CMK (cell line): Measurements from ENCODE around the gene BCL7C.
"Not testable (repeated sequence)": the region's sequence is repeated elsewhere in the genome, so short reads cannot be mapped to it uniquely, and the experiment has no call there.

Experiments
- DNase-seq: peaks from one replicate; pipeline ENCODE4 v3.0.0-alpha.2; 2010; ENCODE audit warnings: low read depth

The BCL7C gene

DNA sequence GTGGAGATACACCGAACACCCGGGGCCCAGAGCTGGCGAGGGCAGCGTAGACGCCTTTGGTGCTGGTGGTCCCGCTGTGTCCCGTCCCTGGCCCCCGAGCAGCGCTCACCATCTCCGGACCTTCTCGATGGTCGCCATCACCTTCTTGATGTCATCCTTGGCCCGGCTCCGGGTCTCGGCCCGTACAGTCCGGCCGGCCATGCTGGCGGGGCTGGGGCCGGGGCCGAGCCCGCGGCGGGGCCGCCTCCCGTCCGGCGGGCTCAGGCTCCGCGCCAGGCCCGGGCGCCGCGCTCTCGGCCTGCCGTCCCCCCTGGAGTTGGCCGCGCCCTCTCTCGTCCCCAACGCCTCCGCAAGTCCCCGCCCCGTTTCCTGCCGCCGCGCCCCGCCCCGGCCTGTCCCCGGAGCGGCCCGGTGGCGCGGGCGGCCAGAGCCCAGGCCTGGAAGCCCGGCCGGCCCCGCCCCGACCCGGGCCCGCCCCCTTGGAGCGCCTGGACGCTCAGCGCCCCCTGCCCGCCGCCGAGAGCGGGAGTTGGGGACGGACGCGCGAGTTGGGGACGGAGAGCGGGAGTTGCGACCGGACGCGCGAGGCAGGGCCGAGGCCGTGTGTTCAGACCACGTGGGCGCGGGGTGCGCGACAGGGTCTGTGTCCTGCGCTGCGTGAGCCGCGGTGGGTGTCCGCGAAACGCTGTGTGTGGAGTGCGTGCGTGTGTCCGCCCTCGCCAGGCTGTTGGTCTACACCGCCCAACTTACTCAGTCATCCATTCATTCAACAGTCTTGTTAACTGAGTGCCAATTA, at the start of gene BCL7C:
BCL7C (minus strand) TSS at position 334 of the 796 bp plus-strand sequence; CDS start at position 201, 133 bp downstream.
- peak; percentile 83 for DNase-seq

DNA sequence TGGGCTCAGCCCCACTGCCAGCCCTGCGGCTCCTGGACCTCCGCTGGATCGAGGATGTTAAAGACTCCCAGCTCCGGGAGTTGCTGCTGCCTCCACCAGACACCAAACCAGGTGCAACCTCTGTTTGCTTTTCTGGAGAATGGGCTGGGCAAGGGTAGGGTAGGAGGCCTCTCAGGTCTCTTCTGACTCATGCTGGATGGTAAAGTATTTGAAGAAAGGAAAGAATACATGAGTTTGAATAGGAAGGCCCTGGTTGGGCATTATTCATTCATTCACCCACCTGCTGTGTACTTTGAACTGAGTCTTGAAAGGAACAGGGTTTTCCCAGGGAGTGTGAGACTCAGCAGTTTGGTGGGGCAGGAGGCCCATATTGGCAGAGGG, 48.5 kb upstream of the BCL7C start:
- no peak for DNase-seq

DNA sequence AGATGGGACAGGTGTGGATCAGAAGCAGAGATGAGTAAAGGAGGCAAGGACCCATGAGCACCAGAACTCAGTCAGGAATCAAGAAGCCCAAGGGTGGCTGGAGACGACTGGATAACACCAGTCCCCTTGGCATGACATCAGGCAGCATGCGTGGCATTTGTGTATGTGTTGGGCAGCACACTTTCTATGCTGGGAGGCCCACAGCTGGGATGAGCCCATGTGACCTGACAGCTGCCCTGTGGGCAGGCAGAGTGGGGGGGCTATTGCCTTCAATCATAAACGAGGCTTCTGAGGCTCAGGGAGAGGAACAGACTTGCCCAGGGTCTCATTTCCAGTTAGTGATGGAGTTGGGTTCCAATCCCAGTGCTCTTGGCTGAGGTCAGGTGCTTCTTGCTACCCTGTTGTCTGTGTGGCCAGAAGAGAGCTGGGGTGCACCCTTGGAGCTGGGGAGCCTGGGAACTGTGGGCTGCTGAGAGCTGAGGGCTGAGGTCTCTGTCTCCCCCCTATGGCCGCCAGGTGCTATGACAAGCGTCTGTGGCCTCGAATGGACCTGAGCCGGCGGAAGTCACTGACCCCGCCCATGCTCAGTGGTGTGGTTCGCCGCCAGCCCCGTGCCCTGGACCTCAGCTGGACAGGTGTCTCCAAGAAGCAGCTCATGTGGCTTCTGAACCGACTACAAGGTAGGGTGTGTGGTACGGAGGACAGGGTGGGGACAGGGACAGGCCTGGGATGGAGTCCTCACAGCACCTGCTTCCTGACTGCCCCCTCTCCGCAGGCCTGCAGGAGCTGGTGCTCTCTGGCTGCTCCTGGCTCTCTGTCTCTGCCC, 47.9 kb upstream of the BCL7C start:
- DNase-seq, result no peak

DNA sequence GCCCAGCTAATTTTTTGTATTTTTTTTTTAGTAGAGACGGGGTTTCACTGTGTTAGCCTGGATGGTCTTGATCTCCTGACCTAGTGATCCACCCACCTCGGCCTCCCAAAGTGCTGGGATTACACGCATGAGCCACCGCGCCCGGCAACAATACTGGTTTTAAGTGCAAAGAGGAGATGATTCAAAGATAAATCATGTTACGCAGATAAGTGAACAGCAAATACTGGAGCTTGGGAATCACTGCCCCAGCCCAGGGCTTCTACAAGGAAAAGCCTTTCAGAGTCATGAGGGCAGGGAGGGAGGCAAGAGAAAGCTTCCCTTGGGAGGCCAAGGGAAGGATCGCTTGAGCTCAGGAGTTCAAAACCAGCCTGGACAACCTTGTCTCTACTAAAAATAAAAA, 45.7 kb upstream of the BCL7C start:
- not testable (repeated sequence) for DNase-seq

DNA sequence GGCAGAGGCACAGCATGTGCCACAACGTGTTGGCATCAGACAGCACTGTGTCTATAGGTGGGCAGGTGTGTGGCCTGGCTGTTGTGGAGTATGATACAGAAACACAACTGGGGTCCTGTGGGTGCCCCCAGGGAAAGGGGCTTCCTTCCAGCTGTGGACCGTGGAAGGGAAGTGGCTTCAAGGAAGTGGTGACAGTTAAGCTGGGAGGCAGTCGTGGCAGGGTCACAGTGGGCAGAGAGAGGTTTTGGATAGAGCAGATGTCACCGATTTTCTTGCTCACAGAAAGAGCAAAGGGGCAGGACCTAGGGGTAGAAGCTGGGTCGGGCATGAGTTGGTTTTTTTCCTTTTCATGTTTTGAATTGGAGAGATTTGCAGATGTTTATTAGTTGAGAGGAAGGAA, 43.8 kb upstream of the BCL7C start:
- DNase-seq, result no peak

DNA sequence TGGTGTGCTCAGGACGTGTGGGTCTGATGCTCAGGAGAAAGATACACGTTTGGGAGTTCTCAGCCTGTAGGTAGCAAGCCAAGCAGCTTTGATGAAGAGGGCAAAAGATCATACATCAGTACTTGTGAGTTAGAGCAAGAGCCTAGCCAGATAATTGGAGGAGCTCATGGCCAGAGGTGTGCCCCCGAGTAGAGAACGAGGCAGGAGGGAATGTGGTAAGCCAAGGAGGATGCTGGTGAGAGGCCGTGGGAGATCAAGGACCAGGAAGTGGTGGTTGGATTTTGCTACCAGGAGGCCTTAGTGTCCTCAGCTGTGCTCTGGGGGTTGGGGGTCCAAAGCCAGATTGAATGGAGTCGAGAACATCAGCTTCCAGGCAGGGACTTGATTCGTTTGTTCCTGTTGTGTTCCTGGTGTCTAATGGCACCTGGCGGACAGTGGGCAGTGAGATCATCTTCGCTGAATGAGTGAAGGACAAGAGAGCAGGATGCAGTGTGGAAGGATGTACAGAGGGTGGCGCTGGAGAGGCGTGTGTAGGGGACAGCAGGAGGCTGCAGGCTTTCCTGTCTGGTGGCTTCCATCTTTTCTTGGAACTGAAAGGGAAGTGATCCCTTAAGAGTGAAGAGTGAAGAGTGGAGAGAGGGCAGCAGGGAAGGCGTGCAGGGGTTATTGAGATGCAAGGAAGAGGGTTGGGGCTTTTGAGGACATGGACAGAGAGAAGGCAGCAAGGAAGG, 41.1 kb upstream of the BCL7C start:
- no peak for DNase-seq

DNA sequence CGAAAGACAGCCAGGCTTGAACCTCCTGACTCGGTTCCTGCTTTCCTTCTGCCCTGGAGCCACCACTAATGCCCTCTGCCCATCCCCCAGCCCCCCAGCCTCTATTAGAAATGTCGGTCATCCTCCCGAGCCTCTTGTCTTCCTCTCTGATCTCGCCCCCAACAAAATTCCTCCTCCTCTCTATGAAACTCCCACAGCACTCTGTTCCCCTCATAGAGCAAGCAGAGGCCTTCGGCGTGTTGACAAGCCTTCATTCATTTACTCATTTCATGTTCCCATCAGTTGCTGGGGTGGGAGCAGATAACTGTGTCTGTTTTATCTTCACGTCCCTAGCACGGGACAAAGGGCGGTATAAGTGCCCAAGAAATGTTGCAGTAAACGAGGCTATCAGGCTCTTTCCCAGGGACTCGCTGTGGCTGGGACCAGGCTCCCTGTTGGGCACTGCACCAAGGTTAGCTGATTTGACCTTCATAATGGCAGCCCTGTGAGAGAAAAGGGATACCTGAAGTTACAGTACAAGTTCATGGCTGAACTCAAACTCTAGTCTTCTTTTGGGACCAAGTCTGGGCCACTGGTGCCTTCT, 37.3 kb upstream of the BCL7C start:
- no peak for DNase-seq

DNA sequence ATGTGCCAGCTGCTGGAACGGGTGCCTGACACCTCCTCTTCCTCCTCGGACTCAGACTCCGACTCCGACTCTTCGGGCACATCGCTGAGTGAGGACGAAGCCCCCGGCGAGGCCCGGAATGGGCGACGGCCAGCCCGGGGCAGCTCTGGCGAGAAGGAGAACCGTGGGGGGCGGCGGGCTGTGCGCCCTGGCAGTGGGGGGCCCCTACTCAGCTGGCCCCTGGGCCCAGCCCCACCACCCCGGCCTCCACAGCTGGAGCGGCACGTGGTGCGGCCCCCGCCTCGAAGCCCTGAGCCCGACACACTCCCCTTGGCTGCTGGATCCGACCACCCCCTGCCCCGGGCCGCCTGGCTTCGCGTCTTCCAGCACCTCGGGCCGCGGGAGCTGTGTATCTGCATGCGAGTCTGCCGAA, 36.3 kb upstream of the BCL7C start:
- DNase-seq, result no peak

DNA sequence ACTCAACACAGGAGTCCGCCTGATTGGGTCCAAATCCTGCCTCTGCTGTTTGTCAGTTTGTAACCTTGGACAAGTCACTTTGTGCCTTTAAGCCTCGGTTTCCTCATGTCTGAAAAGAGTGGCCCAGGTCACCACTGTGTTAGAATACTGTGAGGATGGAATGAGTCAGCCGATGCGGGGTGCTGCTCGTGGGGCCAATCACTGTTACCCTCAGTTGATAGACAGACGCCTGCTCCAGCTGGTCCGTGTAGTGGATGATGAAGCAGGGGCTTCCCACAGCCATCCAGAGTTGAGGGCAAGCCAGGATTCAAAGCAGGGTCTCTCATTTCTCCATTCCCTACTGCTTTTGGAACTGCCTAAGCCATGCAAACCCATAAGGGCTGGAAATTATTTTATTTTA, 35.3 kb upstream of the BCL7C start:
- DNase-seq, result no peak

DNA sequence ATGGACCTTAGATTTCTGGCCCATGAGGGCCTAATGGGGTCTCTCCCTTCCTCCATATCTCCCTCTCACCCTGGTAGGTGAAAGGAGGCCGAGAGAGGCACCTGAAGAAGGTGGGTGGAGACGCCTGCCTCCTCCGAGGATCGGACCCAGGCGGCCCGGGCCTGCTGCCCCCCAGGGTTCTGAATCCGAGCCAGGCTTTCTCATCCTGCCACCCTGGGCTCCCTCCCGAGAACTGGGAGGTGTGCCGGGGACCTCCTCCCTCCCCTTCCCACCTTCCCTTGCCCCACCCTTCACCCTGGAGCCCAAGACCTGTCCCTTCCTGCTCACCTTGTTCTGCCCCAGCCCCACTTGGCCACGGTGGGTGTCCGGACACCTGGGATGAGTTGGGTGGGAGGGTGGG, 34.5 kb upstream of the BCL7C start:
- no peak for DNase-seq

DNA sequence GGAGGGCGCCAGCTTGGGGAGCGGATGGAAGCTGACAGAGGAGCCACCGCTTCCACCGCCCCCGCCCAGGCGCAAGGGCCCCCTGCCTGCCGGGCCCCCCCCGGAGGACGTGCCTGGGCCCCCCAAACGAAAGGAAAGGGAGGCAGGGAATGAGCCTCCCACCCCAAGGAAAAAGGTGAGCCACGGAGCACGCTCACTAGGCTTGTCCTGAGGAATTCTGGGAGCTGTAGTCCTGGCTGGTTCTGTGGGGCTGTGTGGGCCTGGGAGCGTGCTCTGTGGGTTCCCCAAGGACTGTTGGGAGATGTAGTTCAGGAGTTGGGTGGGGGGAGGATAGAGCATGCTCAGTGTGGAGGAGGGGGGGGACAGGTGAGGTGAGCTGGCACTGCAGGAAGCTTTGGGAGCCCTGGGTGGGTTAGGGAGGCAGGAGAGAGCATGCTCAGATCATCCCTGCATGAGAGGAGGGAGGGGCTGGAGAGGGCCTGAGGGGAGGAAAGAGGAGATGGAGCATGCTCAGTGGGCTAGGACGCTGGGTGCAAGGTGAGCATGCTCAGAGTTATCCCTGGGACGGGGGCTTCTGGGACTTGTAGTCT, 34.0 kb upstream of the BCL7C start:
- DNase-seq, result no peak

DNA sequence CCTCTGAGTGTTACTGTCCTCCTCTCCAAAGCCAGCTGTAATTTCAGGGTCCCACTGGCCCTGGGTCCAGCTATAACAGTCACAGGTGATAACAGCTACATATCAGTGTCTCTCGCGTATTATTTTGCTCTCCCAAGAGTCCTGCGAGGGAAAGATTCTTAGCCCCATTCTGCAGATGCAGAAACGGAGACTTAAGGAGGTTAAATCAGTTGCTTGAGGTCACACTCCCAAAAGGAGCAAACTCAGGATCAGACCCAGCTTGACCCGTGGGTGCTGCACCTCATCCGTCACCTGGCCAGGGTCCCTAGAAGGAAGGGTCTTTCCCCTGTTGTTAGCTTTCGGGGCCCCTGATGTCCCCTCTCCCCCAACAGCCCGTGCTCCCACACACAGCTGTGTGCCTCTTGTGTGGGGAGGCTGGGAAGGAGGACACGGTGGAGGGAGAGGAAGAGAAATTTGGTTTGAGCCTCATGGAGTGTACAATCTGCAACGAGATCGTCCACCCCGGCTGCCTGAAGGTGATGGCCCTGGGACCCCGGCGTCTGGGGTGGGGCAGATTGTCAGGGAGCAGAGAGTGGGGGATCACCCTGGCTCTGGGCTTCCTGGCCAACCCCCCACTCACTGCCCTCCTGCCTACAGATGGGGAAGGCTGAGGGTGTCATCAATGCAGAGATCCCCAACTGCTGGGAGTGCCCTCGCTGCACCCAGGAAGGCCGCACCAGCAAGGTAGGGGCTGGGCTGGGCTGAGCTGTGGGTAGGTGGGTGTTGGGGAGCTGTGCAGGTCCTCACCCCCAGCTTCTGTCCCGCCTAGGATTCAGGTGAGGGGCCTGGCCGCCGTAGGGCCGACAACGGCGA, 33.3 kb upstream of the BCL7C start:
- no peak for DNase-seq

DNA sequence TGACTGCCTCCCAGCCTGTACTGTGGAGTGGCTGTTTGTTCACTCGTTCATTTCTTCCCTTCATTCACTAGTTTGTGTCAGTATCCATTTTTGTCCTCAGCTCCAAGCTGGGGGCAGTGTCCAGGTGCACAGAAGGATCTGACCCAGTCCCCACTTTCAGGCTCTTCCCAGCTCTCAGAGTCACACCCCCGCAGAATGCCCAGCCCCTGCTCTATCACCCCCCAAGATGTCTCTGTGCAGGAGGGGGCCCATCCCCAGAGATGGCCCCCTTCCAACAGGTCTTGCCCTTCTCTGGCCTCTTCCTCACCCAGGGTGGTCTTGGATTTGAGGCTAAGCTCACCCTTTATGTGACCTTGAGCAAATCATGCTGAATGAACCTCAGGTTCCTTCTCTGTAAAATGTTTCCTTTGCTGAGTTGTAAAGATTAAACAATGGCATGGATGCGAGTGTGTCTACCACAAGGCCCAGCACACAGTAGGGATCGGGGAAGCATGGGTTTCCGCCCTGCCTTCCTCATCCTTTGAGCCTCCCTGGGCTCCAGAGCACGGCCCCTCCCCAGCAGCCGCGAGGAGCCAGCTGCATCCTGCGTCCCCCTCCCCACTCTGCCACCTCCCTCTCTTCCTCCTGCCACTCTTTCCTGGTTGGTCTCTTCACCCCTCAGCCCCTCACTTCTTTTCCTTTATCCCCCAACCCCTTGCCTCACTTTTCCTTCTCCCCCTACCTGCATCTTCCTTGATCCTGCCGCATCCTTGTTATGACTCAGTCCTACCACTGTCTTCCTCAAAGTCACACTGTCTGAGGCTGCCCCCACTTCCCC, 32.3 kb upstream of the BCL7C start:
- DNase-seq, result no peak

DNA sequence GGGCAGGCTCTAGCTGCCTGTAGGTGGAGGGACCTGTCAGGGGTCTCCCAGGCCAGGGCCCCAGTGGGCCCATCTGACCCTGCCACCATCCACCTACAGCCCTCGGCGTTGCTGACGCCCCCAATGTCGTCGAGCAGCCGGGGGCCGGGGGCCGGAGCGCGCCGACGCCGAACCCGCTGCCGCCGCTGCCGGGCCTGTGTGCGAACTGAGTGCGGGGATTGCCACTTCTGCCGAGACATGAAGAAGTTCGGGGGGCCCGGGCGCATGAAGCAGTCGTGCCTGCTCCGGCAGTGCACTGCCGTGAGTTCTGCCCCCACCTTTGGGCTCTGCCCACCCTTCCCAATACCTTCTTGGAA, 31.7 kb upstream of the BCL7C start:
- no peak for DNase-seq

DNA sequence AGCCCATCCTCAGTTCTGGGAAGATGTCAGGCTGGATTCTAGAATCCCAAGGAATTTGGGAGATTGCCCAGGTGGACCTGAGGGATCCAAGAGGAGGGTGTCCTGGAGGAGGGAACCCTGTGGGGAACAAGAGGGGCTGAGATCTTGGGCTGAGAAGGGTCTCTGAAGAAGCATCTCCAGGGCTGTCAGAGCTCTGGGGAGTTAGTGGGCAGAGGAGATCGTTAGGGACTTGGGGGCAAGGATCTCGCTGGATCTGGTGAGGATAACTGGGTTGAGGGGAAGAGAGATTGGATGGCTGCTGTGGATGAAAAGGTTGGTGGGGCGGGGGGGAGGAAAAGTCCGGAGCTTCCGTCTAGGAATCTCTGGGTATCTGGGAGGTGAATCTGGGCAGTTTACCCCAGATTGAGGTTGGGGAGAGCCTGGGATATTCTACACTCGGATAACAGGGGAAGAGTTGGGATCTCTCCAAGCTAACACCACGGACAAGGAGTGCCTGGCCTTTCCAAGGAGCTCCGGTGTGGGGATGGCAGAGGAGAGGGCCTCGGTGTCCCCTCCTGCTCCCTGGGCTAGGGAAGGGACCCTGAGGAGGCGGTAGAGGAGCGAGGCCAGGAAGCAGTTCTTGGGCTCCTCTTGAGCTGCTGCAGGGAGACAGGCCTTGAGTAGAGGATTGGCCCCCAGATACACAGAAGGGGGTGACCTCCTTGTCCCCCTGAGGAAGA, 31.2 kb upstream of the BCL7C start:
- DNase-seq, result no peak

DNA sequence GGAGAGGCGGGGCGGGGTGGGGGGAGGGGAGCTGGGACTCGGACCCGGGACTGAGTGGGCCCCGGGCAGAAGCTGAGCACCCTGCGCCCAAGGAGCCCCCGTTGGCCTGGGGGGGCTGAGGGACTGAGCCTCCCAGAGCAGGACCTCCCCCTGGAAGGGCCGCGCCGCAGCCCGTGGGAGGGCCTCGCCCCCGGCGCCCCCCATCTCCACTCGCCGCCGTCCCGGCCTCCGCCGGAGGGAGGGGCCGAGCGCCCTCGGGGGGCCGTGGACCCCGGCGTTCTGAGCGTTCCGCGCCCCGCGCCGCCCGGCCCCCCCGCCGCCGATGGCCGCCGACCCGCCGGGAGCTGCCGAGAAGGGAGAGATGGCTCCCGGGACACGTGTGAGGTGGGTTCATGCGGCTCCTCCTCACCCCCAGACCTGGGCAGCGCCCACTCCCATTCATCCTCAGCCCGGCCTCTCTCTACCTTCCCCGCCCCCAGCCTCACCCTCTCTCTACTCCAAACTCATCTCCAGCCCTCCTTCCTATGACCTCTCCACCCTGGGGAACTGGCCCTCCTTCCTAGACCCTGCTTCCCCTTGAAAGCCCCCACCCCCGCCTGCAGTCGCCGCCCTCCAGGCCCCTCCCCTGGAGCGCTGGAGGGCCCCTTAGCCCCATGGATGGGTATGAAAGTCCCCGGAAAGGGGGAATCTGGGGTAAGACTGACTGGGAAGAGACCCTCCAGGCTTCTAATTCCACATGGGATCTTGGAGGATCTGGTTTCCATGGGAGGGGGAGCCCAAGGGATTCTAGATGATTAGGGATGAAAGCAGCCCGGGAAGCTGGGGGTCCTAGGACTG, 30.4 kb upstream of the BCL7C start:
- peak; percentile 43 for DNase-seq

DNA sequence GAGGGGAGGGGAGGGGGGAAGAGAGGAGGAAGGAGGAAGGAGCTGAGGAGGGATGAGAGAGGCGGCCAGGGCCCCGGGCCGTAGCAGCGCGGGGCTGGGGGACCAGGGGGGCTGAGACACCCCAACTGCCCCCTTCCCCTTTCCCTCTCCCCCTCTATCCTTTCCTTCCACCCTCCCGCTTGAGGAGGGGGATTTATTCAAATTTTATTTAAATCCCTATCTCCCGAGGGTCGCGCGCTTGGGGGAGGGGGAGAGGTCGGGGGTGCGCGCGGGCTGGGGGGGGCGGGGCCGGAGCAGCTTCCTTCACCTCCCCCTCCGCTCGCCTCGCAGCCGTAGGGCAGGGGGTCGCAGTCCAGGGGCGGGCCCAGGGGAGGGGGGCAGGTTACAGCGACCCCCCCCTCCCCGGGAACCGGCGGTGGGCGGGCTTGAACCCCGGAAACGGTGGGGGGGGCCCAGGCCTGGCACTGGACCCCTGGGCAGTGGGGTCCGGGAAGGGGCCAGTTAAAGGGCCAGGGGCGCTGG, 29.7 kb upstream of the BCL7C start, which contains the start of gene FBXL19:
FBXL19 (plus strand) TSS at position 19 of the 522 bp plus-strand sequence. CDS start 2,183 bp downstream, outside the sequence.
- DNase-seq, result no peak

DNA sequence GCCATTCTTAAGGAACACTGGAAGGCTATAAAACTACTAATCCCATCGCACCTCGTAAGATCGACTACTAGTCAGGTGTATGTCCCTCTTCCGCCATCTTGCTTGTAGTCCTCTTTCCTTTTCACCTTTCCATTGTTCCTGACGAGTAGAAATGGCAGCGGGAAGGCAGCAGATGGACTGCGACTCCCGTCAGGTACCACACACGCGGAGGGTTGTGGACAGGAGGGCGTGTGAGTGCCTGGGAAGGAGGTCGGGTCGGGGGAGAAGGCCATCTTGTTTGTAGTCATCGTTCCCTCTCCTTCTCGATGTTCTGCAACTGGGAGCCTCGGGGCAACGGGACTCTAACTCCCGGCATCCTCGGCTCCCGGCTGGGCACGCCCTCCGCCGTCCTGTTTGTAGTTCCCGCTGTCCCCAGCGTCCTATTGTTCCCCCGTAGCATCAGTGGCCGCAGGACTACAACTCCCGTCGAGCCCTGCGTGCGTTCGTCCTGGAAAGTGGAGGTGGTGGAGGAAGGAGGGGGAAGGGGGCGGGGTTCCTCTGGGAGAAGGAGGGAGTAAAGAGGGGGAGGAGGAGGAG, 29.2 kb upstream of the BCL7C start:
- DNase-seq, result peak; percentile 100
